HG03060 (cell line): ENCODE measurements around the gene GRXCR1.

Experiments
- ATAC-seq: cut with Tn5 transposase; IDR thresholded peaks from one replicate; pipeline ENCODE4 v1.9.1; 2021; ENCODE audit warnings: low read depth, moderate number of reproducible peaks; ENCODE audit not compliant: unreplicated experiment

The GRXCR1 gene

DNA sequence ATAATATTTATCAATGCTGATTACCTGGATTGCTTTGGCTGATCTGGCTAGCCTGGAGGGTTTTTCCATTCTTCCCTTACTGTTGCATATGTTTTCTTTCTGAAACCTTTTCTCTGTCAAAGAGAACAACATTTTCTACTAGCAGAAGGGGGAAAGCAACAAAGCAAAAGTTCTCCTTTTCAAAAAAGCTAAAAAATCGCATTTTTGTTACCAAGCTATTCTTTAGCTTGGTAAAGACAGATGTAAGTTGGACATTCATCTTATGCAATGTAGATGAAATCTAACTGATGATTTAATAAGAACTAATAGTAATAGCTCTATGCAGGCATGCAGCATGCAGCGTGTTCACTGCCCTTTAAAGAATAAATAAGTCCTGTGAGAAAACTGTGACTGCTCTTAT, at the start of gene GRXCR1:
Gene GRXCR1, plus strand, starts transcription at position 301 of the 400 bp plus-strand sequence. CDS start 554 bp downstream, outside the sequence.
- no peak for ATAC-seq

DNA sequence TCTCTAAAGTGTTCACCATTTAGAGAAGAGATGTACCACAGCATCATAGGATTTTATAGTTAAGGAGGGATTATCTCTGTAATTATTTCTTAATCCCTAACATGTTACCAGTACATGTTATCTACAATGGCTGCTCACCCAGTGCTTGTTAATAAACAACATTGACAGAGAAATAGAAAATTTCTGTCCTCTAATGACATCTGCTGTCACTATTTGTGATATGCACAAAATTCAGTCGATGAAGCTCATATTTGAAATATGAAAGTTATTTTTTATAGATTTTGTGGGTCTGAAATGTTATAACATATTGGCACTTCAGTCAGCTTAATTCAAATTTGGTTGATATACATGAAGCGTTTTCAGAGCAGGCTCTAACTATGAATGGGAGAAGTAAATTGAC, 48.8 kb upstream of the GRXCR1 start:
- no peak for ATAC-seq

DNA sequence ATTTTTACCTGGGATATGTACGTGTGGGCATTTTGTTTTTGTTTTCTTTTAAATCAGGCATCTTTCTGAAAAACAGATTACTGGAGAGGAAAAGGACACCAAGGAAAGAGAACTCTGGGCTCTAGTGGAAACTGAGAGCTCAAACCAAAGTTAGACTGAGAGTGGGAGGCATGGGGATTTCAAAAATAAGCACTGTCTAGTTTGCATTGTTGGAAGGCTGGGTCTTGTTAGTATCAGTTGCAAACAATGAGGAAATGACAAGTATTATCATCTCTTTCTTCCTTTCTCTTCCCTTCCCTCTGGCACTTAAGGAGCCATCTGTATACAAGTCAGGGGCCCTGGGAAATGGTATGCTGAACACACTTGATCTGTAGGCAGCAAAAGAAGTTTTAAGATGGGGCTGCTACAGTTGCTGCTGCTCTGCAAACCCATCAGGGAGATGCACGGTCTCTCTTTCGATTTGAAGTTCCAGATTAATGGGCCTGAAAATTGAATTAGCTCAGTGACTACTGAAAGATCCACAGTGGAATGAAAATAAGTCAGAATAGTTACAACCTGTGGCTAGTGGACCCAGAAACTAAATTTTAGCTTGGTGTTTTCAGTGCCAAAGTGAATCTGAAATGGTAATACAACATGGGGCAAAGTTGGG, 48.0 kb upstream of the GRXCR1 start:
- ATAC-seq, result no peak

DNA sequence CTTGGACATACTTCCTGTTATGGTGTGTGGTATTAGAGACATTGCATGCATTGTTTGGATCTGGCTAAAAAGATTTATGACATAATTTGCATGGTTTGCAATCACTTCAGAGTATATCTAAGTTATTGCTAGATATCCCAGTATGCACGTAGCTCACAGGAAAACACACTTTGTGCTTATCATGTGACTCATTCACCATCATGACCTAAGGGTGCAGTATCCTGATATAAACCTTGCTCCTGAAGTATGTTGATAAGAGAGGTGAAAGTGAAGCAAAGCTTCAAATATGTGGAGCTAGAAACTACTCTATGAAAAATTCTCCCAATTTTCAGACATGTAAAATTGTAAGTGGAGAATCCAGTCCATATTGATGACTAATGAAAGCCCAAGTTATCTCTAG, 46.9 kb upstream of the GRXCR1 start:
- ATAC-seq, result no peak

DNA sequence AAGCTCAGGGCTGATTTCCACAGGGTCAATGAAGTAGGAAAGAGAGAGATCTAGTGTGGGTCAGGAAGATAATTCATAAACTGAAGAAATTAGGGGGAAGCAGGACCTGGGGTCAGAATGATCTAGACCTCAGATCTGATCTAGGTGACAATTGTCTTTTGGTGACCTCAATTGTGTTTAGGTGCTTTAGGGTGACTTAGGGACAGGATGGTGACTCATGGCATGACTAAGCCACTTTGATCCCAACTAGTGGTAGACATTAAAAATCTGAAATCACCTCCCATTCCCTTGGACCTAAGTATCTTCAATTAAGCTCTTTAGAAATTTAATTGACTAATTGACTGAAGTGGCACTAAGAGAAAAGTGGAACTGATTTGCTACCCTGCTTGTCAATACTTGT, 36.7 kb upstream of the GRXCR1 start:
- no peak for ATAC-seq

DNA sequence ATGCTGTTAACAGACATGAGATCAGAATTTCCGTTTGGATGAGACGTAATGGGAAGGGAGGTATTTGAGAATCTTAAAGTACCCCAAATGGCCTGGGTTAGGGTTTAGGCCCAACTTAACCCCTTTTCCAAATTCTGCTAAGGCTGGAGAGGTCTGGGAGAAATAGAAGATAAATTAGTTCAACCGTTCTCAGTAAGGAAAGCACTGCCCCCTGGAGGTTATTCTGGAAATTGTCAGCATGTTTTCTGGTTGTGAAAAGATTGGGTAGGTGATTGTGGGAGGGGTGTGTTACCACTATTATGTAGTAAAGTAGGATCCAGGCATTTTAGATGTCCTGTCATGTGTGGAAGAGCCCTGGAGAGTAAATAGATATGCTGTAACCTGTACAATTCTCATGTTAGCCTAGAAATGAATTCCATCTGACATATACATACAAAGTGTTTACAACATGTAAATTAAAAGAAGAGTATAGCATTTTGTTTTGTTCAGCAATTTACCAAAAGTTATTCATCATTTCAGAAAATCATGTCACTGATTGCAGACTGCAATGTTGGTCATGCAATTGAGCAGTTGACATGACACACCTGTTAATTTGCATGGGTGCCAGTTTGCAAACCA, 26.8 kb upstream of the GRXCR1 start:
- no peak for ATAC-seq

DNA sequence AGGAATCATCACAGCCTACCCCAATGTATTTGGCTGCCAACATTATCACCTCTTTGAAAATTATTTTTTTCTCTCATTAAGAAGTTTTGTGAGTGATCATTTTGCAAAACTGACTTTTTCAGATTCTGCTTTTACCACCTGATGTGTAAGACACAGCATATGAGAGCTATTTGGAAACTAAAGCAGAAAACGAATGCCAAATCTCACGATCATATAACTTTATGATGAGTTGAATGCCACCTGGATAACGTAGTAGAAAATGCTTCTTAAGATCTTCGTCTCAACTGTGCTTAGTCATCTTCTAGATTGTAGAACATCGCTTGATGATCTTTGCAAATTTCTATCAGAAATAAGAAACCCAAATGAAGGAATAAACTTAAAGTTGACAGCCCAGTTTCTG, 21.3 kb upstream of the GRXCR1 start:
- ATAC-seq, result no peak

DNA sequence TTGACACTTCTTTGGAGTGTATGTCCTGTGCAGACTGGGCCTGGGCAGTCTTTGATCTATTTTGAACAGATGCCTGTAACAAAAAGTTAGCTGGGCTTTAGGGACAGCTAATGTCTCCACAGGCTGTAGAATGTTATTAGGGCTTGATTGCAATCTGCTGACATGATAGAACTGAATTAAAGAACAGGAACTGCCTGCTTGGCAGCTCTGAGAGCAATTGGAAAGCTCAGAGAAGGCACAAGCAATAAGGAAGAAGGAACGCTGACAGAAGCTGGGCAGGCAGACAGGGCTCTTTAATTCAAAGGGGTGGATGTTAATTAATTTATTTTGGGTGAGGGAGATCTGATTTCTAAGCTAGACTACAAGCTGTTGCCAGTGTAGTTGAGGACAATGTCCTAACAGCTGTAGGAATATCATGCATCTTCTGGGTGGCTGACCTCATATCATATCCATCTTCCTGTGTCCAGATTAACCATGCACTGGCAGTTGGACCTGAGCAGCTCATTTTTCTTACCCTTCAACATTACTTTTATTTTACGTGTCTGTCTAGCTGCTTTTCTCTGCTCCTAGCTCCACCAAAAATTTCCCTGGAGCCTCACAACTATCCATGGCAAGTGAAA, 20.7 kb upstream of the GRXCR1 start:
- no peak for ATAC-seq

DNA sequence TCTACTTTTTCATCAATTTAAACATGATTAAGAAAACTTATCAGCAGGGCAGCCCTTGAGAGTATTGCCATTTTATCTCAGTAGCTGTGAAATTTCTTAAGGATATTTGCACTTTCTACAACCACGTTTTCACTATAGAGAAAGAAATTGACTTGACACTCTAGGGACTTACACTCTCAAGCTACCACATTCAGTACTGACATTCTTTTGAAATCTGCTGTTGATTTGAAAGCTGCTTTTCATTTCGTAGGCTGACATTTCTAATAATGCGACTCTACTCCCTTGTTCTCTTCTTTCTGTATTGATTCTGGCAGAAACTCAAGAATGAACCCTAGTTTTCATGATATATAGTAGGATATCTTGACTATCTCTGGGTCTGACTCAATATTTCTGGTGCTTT, 13.7 kb upstream of the GRXCR1 start:
- ATAC-seq, result no peak

DNA sequence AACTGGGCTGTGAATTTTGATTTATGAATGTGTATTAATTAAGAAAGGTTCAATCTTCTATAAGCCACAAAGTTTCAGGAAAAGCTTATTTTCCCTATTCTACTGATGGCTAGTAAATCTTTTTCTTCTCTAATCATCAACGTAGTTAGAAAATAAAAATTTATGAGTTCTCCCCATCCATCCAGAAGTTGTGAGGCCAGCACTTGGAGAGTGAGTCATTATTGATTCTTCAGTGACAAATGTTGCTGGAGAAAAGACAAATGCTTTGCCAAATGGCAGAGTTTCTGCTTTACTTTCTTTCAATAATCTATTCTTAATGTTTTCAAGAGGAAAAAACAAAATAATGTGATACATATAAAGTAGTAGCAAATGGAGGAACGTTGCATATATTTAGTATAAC, 11.3 kb upstream of the GRXCR1 start:
- ATAC-seq, result no peak

DNA sequence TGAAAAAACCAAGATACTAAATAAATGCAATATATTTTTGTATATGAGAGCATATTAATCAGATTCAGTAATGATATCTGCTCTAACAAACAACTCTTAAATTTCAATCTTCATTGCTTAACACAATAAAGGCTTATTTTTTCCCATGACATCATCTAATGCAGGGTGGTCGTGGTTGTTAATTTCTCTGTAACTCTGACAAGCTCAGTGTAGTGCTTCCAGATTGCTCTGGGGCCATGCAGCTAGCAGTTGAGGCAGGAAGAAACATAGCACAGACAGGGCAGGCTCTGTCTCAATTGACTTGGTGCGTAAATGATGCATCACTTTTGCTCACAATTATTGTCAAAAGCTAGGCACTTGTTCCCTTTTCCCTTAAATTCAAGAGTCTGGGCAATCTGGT, 869 bp upstream of the GRXCR1 start:
- no peak for ATAC-seq

DNA sequence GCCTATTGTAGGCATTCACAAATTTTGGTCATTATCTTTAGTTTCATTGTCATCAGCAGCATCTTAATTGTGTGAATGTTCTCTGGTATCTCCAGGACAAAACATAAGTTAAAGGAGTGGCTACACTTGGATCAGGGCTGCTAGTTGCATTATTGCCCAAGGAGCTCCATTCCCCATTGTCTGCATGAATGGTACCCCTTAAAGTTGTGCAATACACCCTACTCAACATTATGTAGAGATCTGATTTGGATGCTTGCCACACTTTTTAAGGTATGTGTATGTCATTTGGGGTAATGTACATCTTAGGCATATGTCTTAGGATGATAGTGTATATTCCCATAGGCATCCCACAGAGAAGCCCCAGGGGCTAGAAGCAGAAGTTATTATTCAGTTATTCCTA, 2.9 kb downstream of the GRXCR1 start:
- no peak for ATAC-seq

DNA sequence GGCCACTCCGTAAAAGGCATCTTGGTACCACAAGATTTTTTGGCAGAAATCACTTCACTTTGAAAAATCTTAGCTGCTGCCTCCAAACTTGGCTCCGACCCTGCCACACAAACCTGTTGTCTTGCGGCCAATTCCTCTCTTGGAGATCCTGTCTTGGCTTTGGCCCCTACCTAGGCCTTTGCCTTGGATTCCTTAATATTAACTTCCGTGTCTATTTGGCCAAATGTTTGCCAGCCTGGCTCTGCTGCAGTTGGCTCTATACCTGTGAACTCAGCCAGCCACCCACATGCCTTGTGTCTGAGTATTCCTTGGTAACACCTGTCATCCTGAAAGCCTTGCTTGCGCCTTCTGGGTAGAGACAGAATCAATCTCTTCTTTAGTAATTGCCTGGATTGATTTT, 12.5 kb downstream of the GRXCR1 start:
- ATAC-seq, result no peak

DNA sequence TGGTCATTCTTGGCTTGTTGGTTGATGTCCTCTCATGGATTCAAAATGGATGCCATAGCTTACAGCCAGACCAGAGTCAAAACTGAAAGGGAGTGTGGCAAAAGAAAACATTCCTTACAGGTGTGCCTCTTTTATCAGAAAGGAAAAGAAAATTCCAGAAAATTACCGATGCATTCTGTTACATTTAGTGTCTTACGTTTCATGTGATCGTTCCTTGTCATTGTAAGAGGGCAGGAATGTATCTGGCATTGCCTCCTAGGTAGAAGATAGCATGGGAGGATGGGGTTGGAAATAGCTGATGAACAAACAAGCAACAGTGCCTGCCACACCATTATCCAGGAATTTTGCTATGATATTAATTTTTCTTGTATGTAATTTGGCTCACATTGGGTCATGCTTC, 13.1 kb downstream of the GRXCR1 start:
- no peak for ATAC-seq

DNA sequence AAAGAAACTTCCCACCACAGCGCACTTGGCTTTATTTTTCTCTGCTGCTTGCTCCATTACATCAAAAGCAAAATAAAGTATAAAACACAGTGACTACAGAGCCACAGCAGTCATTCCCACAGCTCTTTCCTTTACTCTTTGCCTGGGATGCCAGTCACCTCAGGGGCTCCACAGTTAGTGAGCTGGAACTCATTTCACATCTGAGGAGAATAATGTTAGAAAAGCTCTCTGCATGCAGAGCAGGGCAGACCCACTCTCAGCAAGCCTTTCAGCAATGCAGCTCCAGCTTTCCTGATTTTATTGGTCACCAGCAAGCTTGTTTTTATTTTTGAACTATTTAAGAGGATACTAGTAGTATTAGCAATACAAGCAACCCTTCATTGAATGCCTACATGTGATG, 13.8 kb downstream of the GRXCR1 start:
- ATAC-seq, result no peak

DNA sequence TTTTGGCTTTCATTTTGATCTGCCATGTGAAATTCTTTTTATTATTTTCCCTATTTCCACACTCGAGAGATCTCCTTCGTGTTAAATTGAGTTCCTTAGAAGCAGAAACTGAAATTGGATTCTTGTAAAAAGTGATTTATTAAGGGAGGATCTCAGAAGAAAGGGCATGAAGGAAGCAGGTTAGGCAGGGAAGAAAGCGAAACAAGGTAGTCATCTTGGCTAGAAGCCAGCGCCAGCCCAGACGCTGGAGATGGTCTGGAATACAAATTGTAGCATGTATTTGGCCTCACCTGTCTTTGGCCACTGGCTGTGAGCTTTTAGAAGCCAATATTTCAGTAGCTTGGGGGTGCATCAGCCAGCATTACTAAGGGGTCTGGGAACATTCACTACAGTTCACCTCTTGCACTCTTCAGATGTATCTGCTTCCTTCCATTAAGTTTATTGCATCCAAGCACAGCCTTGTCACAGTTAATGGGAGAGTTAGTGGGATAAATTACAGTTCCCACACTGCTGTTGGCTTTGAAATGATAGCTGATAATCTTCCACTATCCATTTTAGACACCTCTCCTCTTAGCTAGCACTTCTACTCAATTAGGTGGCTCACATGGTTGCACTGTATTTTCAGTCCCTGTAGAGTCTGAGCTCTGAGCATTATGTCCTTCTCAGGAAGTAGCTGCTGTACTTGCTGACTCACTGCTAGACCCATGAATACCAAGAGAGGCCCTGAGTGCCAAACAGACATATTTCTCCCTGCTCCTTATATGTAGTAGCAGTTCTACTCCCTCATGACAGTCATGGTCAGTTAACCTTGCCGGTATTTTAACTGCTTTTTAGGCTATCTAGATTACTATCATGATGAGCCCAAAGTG, 14.6 kb downstream of the GRXCR1 start:
- ATAC-seq, result no peak

DNA sequence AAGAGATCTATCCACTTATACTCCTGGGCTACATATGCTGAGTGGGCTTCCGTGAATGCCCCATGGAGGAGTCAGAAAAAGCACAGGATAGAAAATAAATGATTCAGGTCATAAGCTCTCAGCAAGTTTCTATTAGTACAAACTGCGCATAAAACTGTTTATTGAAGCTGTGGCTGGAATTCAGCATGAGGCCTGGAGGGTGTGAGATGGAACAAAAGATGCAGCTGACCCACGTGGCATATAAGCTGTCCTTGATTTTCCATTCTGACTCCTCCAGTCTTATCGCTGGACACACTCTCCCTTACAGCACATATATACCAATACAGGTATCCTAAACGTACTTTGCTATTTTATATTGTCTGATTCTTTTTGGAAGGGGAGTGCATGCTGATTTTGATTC, 17.9 kb downstream of the GRXCR1 start:
- no peak for ATAC-seq

DNA sequence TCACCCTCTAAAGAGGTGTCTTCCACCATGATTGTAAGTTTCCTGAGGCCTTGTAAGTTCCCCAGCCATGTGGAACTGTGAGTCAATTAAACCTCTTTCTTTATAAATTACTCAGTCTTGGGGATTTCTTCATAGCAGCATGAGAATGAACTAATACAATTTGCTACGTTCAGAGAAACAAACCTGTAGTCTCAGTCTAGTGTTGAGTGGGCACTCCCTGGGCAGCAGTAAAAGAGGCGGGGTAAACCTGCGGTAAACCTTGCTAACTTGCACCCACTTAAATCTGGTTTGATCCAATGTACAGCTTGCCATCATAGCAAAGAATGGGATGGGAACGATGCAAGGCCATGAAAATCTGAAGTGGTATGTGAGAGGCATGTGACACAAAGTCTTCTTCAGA, 22.4 kb downstream of the GRXCR1 start:
- ATAC-seq, result no peak

DNA sequence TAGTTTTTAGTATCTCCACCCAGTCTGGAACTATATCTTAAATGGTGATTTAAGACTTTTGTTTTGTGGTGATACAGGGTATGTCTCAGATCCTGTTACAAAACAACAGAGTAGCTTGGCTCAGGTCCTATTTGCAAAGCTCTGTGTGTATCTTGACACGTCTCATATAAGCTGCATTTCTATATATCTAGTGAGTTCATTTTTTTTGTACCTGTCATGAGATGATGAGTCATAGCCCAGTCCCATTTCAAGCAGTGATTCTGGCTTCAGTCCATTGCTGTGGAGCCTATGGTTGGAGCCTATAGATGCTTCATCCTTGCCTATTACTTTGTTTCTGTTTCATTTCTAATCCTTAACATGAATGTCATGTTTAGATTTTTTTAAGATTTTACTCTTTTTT, 23.0 kb downstream of the GRXCR1 start:
- no peak for ATAC-seq

DNA sequence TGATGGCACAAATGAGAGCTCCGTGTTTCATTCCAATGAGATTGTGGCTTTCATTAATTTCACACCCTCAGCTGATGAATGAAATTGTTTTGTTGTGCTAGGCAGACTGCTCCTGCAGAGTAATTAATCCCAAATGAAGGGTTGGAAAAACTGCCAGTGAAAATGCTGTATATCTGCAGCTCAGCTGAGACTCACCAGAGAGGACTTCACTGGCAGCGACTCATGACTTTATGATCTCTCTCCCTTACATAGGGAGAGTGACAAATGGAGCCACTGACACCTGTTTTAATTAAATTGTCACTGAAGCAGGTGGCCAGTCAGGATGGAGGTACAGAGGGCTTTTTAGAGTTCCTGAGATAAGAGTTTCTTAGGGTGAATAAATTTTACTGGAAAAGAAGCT, 24.8 kb downstream of the GRXCR1 start:
- ATAC-seq, result no peak

DNA sequence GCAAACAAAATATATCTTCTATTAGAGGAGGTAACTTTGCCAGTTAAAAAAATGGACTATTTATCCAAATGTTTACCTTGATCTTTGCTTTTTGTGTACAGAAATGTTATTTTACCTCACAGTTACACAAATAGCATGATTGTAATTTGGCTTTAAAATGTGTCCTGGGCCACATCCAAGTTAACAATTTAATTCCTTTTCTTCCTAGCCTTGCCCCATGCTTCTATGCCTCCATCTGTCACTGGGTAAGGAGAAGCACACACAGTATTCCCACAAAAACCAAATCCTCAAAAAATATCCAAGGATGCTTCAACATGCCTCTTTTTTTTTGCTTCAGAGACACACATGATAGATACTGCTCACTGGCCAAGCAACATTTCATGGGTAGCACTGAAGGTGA, 30.9 kb downstream of the GRXCR1 start:
- ATAC-seq, result no peak
